D721Med (cell line): Measurements from ENCODE around the gene FBXO5.

ENCODE experiments used
- DNase-seq: peaks from one replicate; pipeline ENCODE4 v3.0.0; 2011; ENCODE audit warnings: low spot score; ENCODE audit not compliant: insufficient read length
- FAIRE-seq: peaks from 2 replicates; lab custom pipeline; 2011; peaks lifted over from hg19 to GRCh38; lab: Jason Lieb, UNC
- TF ChIP-seq, protein P1 (sequence below): IDR thresholded peaks from 2 replicates; pipeline ENCODE4 v1.5.1; 2012; ENCODE audit warnings: mild to moderate bottlenecking, control low read depth; ENCODE audit not compliant: insufficient read depth; ENCODE audit errors: missing control alignments

The FBXO5 gene

DNA sequence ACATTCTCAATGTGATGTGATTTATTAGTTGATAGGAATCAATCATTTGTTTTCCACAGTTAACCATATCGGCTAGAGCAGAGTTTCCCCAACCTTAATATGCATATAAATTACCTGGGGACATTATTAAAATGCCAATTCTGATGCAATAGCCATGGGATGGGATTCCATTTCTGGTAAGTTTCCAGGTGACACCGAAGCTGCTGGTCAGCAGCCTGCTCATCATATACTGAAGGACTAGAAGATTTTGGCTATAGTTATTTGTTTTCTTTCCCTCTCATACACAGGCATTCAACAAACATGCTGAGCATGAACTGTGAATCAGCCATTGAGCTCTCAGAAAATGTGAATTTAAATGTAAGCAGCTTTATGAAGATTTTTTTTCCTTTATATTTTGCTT lies 35.8 kb downstream of the FBXO5 start:
- DNase-seq (no peak), FAIRE-seq (no peak)
- TF ChIP-seq, protein P1, sequence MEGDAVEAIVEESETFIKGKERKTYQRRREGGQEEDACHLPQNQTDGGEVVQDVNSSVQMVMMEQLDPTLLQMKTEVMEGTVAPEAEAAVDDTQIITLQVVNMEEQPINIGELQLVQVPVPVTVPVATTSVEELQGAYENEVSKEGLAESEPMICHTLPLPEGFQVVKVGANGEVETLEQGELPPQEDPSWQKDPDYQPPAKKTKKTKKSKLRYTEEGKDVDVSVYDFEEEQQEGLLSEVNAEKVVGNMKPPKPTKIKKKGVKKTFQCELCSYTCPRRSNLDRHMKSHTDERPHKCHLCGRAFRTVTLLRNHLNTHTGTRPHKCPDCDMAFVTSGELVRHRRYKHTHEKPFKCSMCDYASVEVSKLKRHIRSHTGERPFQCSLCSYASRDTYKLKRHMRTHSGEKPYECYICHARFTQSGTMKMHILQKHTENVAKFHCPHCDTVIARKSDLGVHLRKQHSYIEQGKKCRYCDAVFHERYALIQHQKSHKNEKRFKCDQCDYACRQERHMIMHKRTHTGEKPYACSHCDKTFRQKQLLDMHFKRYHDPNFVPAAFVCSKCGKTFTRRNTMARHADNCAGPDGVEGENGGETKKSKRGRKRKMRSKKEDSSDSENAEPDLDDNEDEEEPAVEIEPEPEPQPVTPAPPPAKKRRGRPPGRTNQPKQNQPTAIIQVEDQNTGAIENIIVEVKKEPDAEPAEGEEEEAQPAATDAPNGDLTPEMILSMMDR = no peak

DNA sequence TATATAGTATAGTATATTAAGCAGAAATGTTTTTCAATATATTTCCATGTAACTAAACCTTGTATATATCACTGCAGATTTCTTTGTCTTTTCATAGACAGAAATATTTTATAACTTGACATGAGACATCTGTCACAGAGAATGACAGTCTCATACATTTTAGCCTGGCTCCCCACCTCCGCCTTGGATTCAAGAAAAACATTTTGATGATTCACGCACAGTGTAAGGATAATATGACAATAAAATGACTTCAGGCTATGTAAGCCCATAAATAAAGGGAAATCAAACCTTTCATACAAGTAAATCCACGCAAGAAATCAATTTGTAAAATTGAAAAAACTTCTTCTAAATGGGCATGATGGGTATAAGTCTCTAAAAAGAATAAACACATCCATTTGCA lies 36.4 kb downstream of the FBXO5 start:
- DNase-seq = no peak
- no peak for FAIRE-seq
- TF ChIP-seq, protein P1 = no peak

DNA sequence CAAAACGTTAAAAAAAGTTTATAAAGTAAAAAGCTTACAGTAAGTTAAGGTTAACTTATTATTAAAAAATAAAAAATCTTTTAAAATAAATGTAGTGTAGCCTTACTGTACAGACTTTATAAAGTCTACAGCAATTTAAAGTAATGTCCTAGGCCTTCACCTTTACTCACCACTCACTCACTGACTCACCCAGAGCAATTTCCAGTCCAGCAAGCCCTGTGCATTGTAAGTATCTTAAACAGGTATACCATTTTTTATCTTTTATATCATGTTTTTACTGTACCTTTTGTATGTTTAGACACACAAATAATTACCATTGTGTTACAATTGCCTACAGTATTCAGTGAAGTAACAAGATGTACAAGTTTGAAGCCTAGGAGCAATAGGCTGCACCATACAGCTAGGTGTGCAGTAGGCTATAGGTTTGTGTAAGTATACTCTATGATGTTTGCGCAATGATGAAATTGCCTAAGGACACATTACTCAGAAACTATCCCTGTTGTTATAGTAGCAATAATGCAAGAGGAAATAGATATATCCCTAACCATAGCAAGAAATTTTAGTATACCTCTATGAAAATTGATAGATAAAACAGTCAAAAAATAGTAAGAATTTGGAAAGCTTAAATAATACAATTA lies 39.5 kb downstream of the FBXO5 start:
- DNase-seq (no peak), FAIRE-seq (no peak)
- TF ChIP-seq, protein P1 = no peak

DNA sequence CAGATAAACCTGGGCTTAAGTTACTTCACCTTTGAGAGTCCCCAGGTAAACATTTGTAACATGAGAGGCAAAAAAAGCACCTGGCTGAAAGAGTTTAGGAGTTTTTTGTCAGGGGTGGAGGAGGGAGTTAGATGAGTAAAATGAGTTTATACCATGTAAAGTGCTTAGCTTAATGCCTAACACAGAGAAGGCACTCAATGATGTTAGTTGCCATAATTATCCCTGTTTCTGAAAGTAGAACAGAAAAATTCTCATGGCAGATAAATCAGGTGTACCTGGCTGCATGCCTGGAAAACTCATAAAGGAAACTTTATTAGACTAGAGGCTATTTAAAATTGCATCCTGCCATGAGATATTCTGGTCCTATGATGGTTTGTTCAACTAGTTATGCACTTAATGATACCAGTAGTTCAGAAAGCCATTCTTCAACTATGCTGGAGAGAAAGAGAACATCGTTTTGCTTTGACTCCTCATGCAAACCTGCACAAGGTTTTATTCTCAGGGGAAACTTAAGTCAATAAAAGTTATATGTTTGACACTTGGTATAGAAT lies 40.4 kb downstream of the FBXO5 start:
- FAIRE-seq (no peak), DNase-seq (no peak)
- TF ChIP-seq, protein P1 = no peak

- DNase-seq = no peak
- no peak for FAIRE-seq
- TF ChIP-seq, protein P1 = no peak
These were observed 41.1 kb downstream of the FBXO5 start for GRCh38 chr6:152941746-152942145.

DNA sequence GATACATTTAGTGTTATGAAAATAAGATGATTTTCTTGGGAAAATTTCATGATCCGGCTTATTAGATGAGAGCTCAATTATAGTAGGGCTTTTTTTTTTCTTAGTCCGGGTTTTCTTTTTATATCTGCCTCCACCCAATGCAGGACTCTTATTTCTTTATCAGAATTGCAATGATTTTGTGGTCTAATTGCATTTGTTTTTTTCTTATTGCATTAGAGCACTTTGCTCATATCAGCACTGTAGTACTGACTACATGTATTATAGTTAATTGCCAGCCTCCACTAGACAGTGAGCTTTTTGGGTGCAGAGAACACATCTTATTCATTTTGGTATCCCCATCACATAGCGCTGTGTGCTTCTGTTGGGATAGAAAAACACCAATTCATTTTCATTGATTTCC lies 50.0 kb downstream of the FBXO5 start:
- TF ChIP-seq, protein P1 = no peak

DNA sequence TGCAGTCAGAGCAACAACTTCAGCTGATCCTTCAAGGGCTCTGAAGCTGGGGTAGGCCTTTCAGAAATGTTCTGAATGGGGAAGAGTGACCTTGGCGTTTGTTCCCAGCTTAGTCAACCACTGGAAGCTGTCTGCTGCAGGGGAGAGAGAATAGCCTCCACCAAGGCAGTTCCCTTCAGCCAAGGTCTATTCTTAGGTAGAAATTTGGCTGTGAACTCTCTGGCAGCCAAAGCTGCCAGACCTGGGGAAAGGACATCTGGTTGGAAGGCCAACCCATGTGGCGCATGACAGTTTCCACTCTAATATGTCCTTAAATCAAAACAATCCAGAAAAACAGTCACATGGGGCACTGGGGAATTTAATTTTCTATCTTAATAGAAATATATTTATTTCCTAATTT lies 60.1 kb downstream of the FBXO5 start:
- TF ChIP-seq, protein P1 = no peak
- DNase-seq = no peak
- no peak for FAIRE-seq

More for the DNA sequence above, 50.0 kb downstream of the FBXO5 start:
- DNase-seq (no peak), FAIRE-seq (no peak)
